ENCODE results near the gene FAM114A1.
A peak's percentile ranks its signal among the peaks of the same experiment; 100 is the strongest.

FAM114A1 gene

GRCh38 chr4:38857354-38858096, 10.1 kb upstream of the FAM114A1 start:
- FAIRE-seq (peak; percentile 91), DNase-seq (ENCODE audit: insufficient read length, low spot score) (no peak)
- TF ChIP-seq PAX5 (IDR thresholded peaks at IDR 0.05; ENCODE audit: insufficient read depth, low read length, severe bottlenecking) (no peak), TAF1 (IDR thresholded peaks at IDR 0.05; ENCODE audit: low read depth, low read length) (no peak; the same call in 1 of the 2 replicates), SPI1 (IDR thresholded peaks at IDR 0.05; ENCODE audit: low read depth, low read length) (peak; percentile 98), POLR2AphosphoS5 (IDR thresholded peaks at IDR 0.05; ENCODE audit: low read depth, low read length) (no peak)

DNA sequence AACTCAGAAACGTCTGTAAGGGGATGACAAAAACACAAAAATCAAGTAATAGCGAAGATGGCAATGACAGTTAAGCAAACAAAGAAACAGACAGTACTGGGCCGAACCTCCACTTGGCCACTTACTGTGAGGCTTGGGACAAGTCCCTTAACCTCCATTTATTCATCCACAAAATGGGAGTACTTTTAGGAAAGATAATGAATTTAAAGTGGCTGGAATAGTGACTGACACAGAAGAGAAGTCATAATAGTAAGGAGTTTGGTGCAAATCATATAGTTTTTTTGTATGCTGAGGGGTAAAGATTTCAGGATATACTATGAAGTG, 9.5 kb upstream of the FAM114A1 start:
- DNase-seq (ENCODE audit: insufficient read length, low spot score) (no peak), FAIRE-seq (no peak)
- TF ChIP-seq POLR2AphosphoS5 (IDR thresholded peaks at IDR 0.05; ENCODE audit: low read depth, low read length) (no peak), SPI1 (IDR thresholded peaks at IDR 0.05; ENCODE audit: low read depth, low read length) (no peak), TAF1 (IDR thresholded peaks at IDR 0.05; ENCODE audit: low read depth, low read length) (no peak)

DNA sequence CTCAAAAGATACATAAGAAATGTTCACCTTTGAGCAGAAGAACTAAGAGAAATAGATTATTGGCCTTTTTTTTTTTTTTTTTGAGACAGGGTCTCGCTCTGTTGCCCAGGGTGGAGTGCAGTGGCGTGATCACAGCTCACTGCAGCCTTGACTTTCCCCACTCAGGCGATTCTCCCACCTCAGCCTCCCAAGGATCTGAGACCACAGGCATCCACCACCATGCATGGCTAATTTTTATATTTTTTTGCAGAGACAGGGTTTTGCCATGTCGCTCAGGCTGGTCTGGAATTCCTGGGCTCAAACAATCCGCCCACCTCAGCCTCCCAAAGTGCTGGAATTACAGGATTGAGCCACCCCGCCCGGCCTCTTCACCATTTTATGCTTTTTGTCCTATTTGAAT, 8.1 kb upstream of the FAM114A1 start:
- FAIRE-seq (no peak), DNase-seq (ENCODE audit: insufficient read length, low spot score) (no peak)
- TF ChIP-seq SPI1 (IDR thresholded peaks at IDR 0.05; ENCODE audit: low read depth, low read length) = no peak
- no peak for TF ChIP-seq POLR2AphosphoS5 (IDR thresholded peaks at IDR 0.05; ENCODE audit: low read depth, low read length)
- TF ChIP-seq POU2F2 (IDR thresholded peaks at IDR 0.05; ENCODE audit: low read depth, low read length) = no peak
- TF ChIP-seq PAX5 (IDR thresholded peaks at IDR 0.05; ENCODE audit: insufficient read depth, low read length, severe bottlenecking) = no peak
- TF ChIP-seq TAF1 (IDR thresholded peaks at IDR 0.05; ENCODE audit: low read depth, low read length) = no peak
- no peak for TF ChIP-seq POLR2A (IDR thresholded peaks at IDR 0.05; ENCODE audit: low read depth, low read length)

GRCh38 chr4:38860788-38861424, 6.7 kb upstream of the FAM114A1 start:
- FAIRE-seq = peak; percentile 75
- peak; percentile 46 for DNase-seq (ENCODE audit: insufficient read length, low spot score)
- TF ChIP-seq SPI1 (IDR thresholded peaks at IDR 0.05; ENCODE audit: low read depth, low read length) = no peak
- no peak for TF ChIP-seq POLR2AphosphoS5 (IDR thresholded peaks at IDR 0.05; ENCODE audit: low read depth, low read length)
- no peak for TF ChIP-seq TAF1 (IDR thresholded peaks at IDR 0.05; ENCODE audit: low read depth, low read length)

DNA sequence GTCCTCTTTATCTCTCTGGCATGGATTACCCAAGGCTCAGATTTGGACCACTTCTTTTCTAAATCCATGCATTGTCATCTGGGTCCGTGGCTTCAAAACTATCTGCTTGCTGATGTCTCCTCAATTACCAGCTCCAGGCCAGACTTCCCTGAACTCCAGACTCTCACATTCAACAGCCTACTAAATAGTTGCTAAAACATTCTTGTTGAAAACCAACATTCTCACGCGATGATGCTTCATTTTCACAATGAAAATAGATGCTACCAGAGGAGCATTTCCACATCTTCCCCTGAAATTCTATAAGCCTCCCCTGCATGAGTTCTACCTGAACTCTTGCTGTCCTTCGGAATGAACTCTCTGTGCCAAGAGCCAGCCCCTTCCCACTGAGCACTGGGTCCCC, 5.8 kb upstream of the FAM114A1 start:
- no peak for TF ChIP-seq POLR2A (IDR thresholded peaks at IDR 0.05; ENCODE audit: low read depth, low read length)
- no peak for TF ChIP-seq SPI1 (IDR thresholded peaks at IDR 0.05; ENCODE audit: low read depth, low read length)
- no peak for TF ChIP-seq TAF1 (IDR thresholded peaks at IDR 0.05; ENCODE audit: low read depth, low read length)
- no peak for TF ChIP-seq PAX5 (IDR thresholded peaks at IDR 0.05; ENCODE audit: insufficient read depth, low read length, severe bottlenecking)
- TF ChIP-seq POU2F2 (IDR thresholded peaks at IDR 0.05; ENCODE audit: low read depth, low read length) = no peak
- TF ChIP-seq POLR2AphosphoS5 (IDR thresholded peaks at IDR 0.05; ENCODE audit: low read depth, low read length) = no peak
- DNase-seq (ENCODE audit: insufficient read length, low spot score) = no peak
- no peak for FAIRE-seq

GRCh38 chr4:38865445-38865844, 2.2 kb upstream of the FAM114A1 start:
- FAIRE-seq = no peak
- TF ChIP-seq SPI1 (IDR thresholded peaks at IDR 0.05; ENCODE audit: low read depth, low read length) (no peak), TAF1 (IDR thresholded peaks at IDR 0.05; ENCODE audit: low read depth, low read length) (no peak), POLR2AphosphoS5 (IDR thresholded peaks at IDR 0.05; ENCODE audit: low read depth, low read length) (no peak), POLR2A (IDR thresholded peaks at IDR 0.05; ENCODE audit: low read depth, low read length) (no peak), POU2F2 (IDR thresholded peaks at IDR 0.05; ENCODE audit: low read depth, low read length) (no peak), PAX5 (IDR thresholded peaks at IDR 0.05; ENCODE audit: insufficient read depth, low read length, severe bottlenecking) (no peak)
- no peak for DNase-seq (ENCODE audit: insufficient read length, low spot score)

- FAIRE-seq (no peak), DNase-seq (ENCODE audit: insufficient read length, low spot score) (no peak)
- TF ChIP-seq POLR2A (IDR thresholded peaks at IDR 0.05; ENCODE audit: low read depth, low read length) (no peak), SPI1 (IDR thresholded peaks at IDR 0.05; ENCODE audit: low read depth, low read length) (no peak), POU2F2 (IDR thresholded peaks at IDR 0.05; ENCODE audit: low read depth, low read length) (no peak)
Measured at GRCh38 chr4:38866973-38867477, 581 bp upstream of the FAM114A1 start.

- FAIRE-seq (no peak), DNase-seq (ENCODE audit: insufficient read length, low spot score) (no peak)
- TF ChIP-seq POU2F2 (IDR thresholded peaks at IDR 0.05; ENCODE audit: low read depth, low read length) = no peak
- no peak for TF ChIP-seq PAX5 (IDR thresholded peaks at IDR 0.05; ENCODE audit: insufficient read depth, low read length, severe bottlenecking)
- no peak for TF ChIP-seq TAF1 (IDR thresholded peaks at IDR 0.05; ENCODE audit: low read depth, low read length)
- TF ChIP-seq POLR2A (IDR thresholded peaks at IDR 0.05; ENCODE audit: low read depth, low read length) = no peak
- TF ChIP-seq POLR2AphosphoS5 (IDR thresholded peaks at IDR 0.05; ENCODE audit: low read depth, low read length) = no peak
- no peak for TF ChIP-seq SPI1 (IDR thresholded peaks at IDR 0.05; ENCODE audit: low read depth, low read length)
Measured at GRCh38 chr4:38868059-38868960, 704 bp downstream of the FAM114A1 start.

DNA sequence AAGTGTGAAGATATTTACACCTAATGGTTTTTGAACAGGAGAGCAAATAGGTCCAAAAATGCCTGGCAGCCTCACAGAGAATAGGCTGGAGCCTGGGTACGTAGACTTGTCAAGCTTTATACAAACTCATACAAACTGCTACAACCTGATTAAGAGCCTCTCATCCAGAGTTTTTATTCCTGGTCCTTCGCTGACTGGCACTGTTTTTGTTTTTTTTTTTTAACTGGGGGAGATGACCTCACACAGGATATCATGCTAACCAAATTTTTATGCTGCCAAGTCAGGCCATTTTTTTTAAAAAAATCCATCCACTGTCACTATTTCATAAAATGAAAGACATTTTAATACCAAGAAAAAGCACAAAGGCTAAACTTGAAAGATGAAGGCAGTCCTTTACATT, 1.9 kb downstream of the FAM114A1 start:
- FAIRE-seq (no peak), DNase-seq (ENCODE audit: insufficient read length, low spot score) (no peak)
- no peak for TF ChIP-seq PAX5 (IDR thresholded peaks at IDR 0.05; ENCODE audit: insufficient read depth, low read length, severe bottlenecking)
- TF ChIP-seq TAF1 (IDR thresholded peaks at IDR 0.05; ENCODE audit: low read depth, low read length) = no peak
- TF ChIP-seq POU2F2 (IDR thresholded peaks at IDR 0.05; ENCODE audit: low read depth, low read length) = no peak
- no peak for TF ChIP-seq POLR2AphosphoS5 (IDR thresholded peaks at IDR 0.05; ENCODE audit: low read depth, low read length)
- TF ChIP-seq SPI1 (IDR thresholded peaks at IDR 0.05; ENCODE audit: low read depth, low read length) = no peak
- no peak for TF ChIP-seq POLR2A (IDR thresholded peaks at IDR 0.05; ENCODE audit: low read depth, low read length)

All from GM12891 (cell line).